ENCODE results near the gene FGF2. TPM values are rescaled to one million over a fixed set of nuclear protein-coding genes. Genes with fewer than 3 reads are reported as not detected.

FGF2 gene
- 30.8 to 49.6 TPM (median 46.6 TPM) in 5 replicates for total RNA-seq (2022; extraction: Qiagen RNA extraction)

GRCh38 chr4:122826553-122827257, at the start of gene FGF2:
FGF2 (plus strand) TSS chr4:122826831; CDS start chr4:122827175, 344 bp downstream.

GRCh38 chr4:122921971-122922876, 95.6 kb downstream of the FGF2 start, which contains the start of gene NUDT6:
NUDT6 (minus strand) TSS chr4:122922597; CDS start chr4:122922572, 25 bp downstream.

Other genes with a start within 250 kb of the FGF2 start
- not detected in 5 replicates for gene IL21, start 205.8 kb upstream of the FGF2 start, total RNA-seq (2022; extraction: Qiagen RNA extraction)
- 2.1 to 2.9 TPM (median 2.6 TPM) in 5 replicates for gene BBS12, start 94.1 kb upstream of the FGF2 start, total RNA-seq (2022; extraction: Qiagen RNA extraction)
- 5.9 to 7.0 TPM (median 6.1 TPM) in 5 replicates for gene NUDT6, start 95.8 kb downstream of the FGF2 start, total RNA-seq (2022; extraction: Qiagen RNA extraction)